DND-41 (cell line): Measurements from ENCODE around the gene SRL.

Experiments
- CTCF ChIP-seq: IDR thresholded peaks from 2 replicates; pipeline ENCODE4 v1.5.1; 2012; ENCODE audit warnings: borderline replicate concordance, low read length, moderate library complexity, mild to moderate bottlenecking; ENCODE audit not compliant: poor library complexity, severe bottlenecking; ENCODE audit errors: extremely low read depth
- EZH2 ChIP-seq: IDR thresholded peaks from 3 replicates; pipeline ENCODE4 v1.6.1; 2012; ENCODE audit warnings: borderline replicate concordance, low read depth, mild to moderate bottlenecking, moderate library complexity, low read length, inconsistent platforms; ENCODE audit not compliant: severe bottlenecking

GRCh38 chr16:4272114-4272956, 30.5 kb upstream of the SRL start:
- TF ChIP-seq CTCF (no peak), EZH2 (no peak)
